22Rv1 (cell line): ENCODE results near the gene CNPY1.

Source experiments
- H3K27ac ChIP-seq: fragments of 450-650 bp; 2 replicates; pipeline ENCODE4 v1.5.1; 2017
- CTCF ChIP-seq: fragments of 450-650 bp; IDR thresholded peaks from 2 replicates; pipeline ENCODE4 v1.5.1; 2017; ENCODE audit warnings: mild to moderate bottlenecking
- ZFX ChIP-seq: fragments of 450-650 bp; IDR thresholded peaks from 2 replicates; pipeline ENCODE4 v1.6.1; 2017; ENCODE audit warnings: antibody characterized with exemption, borderline replicate concordance

Gene CNPY1

DNA sequence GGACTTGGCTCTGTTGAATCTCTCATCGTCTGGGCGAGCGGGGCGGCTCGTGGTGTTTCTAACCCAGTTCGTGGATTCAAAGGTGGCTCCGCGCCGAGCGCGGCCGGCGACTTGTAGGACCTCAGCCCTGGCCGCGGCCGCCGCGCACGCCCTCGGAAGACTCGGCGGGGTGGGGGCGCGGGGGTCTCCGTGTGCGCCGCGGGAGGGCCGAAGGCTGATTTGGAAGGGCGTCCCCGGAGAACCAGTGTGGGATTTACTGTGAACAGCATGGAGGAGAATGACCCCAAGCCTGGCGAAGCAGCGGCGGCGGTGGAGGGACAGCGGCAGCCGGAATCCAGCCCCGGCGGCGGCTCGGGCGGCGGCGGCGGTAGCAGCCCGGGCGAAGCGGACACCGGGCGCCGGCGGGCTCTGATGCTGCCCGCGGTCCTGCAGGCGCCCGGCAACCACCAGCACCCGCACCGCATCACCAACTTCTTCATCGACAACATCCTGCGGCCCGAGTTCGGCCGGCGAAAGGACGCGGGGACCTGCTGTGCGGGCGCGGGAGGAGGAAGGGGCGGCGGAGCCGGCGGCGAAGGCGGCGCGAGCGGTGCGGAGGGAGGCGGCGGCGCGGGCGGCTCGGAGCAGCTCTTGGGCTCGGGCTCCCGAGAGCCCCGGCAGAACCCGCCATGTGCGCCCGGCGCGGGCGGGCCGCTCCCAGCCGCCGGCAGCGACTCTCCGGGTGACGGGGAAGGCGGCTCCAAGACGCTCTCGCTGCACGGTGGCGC lies 88.1 kb downstream of the CNPY1 start, which contains the start of gene EN2:
Gene EN2 (plus strand): TSS at position 19 of the 767 bp plus-strand sequence. CDS start 249 bp downstream, at position 268.
- TF ChIP-seq ZFX (no peak), CTCF (no peak)
- no peak within 1 kb of the TSS for H3K27ac ChIP-seq

DNA sequence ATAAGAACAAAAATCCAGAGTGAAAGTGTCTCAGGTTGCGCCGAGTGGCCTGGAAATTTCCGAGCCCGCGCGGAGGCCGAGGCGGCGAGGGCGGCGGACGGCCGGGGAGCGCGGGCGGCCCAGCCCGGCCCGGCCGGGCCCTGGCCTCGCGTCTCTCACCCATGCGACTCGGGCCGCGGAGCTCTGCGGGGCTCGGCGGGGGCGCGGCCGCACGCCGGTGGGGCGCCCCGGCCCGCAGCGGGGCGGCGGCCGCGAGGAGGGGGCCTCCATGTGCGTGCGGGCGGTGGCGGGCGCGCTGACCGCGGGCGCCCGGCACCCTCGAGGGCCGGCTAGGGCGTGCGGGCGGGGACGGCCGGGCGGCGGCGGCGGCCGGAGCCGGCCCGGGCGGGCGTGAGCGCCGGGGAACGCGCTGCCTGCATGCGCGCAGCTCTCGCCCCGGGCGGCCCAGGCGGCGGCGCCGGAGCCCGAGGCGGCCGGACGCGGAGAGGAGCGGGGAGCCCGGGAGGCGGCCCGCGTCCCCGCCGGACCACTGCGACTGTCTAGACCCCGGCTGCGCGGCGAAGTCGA lies 88.7 kb downstream of the CNPY1 start:
- no peak for TF ChIP-seq ZFX
- no peak overlapping the region for H3K27ac ChIP-seq

- TF ChIP-seq ZFX (no peak), CTCF (no peak)
- no peak overlapping the region for H3K27ac ChIP-seq
Observed at GRCh38 chr7:155456738-155457543, 89.4 kb downstream of the CNPY1 start.

DNA sequence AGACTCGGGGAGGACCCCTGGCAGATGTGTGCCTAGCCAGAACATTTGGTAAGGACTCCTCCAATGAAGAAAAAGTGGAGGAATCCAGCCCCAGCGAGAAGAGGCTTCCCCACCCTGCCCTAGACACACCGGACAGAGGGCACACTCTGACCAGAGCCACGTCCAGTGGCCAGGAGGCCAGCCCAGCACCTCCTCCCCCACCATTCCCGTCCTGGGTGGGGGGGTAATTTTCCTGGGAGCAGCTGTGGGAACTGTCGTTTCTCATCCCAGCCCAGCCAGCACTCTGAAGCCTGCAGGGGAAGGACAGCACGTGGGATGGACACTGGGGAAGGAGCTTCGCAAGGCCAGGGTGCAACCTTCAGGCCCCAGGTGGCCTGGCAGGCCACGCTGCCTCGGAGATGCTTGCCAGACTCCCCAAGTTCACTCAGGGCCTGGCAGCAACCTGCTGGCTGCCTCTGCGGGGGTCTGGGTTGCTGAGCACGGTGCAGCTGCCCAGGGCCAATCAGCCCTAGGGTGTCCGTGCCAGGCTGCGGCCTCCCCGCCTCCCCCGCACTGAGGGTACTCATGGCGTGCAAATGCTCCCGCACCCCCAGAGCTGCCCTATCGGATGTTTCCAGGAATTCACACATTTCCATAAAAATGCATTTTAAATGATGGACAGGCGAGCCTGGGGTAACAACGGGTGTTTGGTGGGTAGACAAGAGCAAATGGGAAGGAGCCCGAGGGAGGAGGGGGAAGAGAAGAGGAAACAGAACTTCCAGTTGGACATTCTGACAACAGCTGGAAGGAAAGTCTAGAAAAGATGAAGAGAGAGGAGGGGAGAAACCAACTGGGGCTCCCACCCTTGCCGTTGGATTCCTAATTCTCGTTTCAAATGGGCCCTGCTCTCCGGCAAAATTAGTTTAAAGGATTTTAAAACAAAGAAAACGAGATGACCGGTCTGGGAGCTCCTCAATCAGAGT lies 90.3 kb downstream of the CNPY1 start:
- TF ChIP-seq ZFX (no peak), CTCF (no peak)
- no peak overlapping the region for H3K27ac ChIP-seq

DNA sequence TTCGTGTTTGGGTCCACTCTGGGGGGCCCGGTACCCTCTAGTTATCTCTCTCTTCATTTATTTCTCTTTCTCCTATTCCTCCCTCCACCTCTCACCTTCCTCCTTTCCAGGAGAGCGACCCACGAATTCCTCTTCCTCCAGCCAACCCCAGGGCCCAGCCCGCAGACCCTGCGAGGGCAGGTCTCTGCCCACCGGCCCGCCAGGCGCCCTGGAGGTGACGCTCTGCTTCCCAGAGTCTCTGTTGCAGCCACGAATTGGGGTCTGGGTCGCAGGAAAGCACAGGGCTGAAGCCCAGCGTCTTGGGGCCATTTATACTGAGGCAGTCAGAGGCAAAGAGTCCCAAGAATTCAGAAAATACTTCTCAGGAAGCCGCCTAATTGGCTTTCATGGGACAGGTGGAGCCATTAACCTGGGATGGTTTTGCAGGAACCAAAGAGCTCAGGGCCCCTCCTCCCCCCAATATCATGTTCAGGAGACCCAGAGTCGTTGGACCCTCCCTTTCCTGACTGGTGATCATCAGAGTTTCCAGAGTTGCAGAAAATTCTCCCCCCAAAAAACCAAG lies 91.1 kb downstream of the CNPY1 start:
- TF ChIP-seq ZFX (no peak), CTCF (no peak)
- H3K27ac ChIP-seq: no peak overlapping the region

DNA sequence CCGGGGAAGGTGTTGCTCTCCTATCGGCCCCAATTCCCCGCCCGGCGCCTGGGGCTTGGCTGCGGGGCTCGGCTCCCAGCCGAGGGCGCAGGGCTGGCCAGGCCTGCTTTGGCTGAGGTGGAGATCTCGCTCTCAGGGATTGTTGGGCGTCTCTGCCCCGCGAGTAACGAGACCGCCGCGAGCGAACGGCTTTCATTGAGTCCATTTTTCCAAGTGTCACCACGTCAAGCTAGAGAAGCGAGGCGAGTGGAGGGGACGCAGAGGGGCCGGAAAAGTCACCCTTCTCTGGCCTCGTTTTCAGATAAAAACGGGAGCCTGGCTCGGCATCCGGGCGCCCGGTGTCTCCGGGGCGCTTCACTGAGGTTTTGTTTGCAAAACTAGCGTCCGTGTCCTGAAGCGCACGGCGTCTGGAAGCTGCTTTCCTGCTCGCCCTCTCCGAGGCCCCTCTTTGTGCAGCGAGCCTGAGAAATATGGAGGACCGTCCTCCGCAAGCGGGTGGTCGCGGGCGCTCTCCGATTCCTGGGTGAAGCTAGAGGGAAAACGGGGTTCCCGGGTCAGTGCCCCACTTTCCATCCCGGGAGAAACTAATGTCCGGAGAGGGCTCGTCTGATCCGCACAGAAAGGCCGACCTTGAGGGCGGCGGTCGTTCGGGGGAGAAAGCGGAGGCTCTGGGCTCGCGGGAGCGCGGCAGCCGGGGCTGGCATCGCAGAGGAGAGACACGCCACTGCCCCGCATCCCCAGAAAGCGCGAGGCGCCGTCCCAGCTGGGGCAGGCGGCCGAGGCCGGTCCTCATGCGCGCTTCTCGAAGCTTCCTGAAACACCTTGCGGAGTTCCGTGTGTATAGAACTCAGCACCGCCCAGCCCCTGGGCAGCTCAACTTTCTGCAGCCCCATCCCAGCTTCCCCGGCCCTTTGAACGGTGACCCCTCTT lies 91.9 kb downstream of the CNPY1 start:
- no peak overlapping the region for H3K27ac ChIP-seq
- TF ChIP-seq ZFX: no peak
- no peak for TF ChIP-seq CTCF
